GM12878 (cell line): ENCODE results near the gene PAEP. TPM values are rescaled to one million over a fixed set of nuclear protein-coding genes. Genes with fewer than 3 reads are reported as not detected.

Experiments
- ATAC-seq: fragments of 200-7000 bp; cut with Tn5 transposase; 3 replicates; pipeline ENCODE4 v1.9.1; 2020; ENCODE audit warnings: mild to moderate bottlenecking, moderate library complexity
- BruUV-seq: library from RNA; stranded (reverse); fragments of 400-500 nt; replicated peaks from 2 replicates; lab custom pipeline; 2021; lab: Mats Ljungman, UMichigan
- CTCF ChIA-PET: fragments of 300-600 bp; sonication (Branson Sonifier 250); formaldehyde crosslinking; extraction: SDS; loops from one replicate; lab custom pipeline; 2021; ENCODE audit warnings: inconsistent platforms; lab: Yijun Ruan, JAX
- POLR2A ChIA-PET: fragments of 350-600 bp; formaldehyde crosslinking; extraction: SDS; loops from one replicate; lab custom pipeline; 2021; ENCODE audit warnings: inconsistent platforms; lab: Charles Lee
- RAD21 ChIA-PET: fragments of 300-600 bp; sonication (Branson Sonifier 250); formaldehyde crosslinking; loops from one replicate; lab custom pipeline; 2023; ENCODE audit warnings: antibody characterized with exemption; ENCODE audit not compliant: unreplicated experiment; lab: Charles Lee
- SMC1A ChIA-PET: fragments of 300-600 bp; sonication (Branson Sonifier 250); formaldehyde crosslinking; loops from one replicate; lab custom pipeline; 2023; ENCODE audit not compliant: unreplicated experiment, uncharacterized antibody; lab: Charles Lee
- DNase-seq: peaks from one replicate; pipeline ENCODE4 v3.0.0-alpha.2; 2011; ENCODE audit warnings: low read depth, low spot score
- FAIRE-seq: peaks from 3 replicates; lab custom pipeline; 2011; peaks lifted over from hg19 to GRCh38; lab: Jason Lieb, UNC
- H2AFZ ChIP-seq: 2 replicates; pipeline ENCODE4 v1.6.0; 2011; ENCODE audit warnings: low read depth, low read length, control low read depth; ENCODE audit not compliant: control insufficient read depth
- H3K27ac ChIP-seq: 2 replicates; pipeline ENCODE4 v1.5.1; 2011; ENCODE audit warnings: control low read depth; ENCODE audit not compliant: control insufficient read depth, insufficient read depth
- H3K27me3 ChIP-seq, 2 experiments: replicated peaks in 1 of 2; 2 replicates each; pipeline versions ENCODE4 v1.6.0 to v1.6.1; 2011; ENCODE audit warnings: low read length in 1 of 2; ENCODE audit not compliant: control insufficient read depth in 2 of 2, insufficient read depth in 2 of 2
- H3K36me3 ChIP-seq, 2 experiments: 2 replicates each; pipeline ENCODE4 v1.5.1; 2011; ENCODE audit warnings: low read length in 1 of 2; ENCODE audit not compliant: control insufficient read depth in 2 of 2, insufficient read depth in 2 of 2
- H3K4me1 ChIP-seq: 2 replicates; pipeline ENCODE4 v1.6.1; 2011; ENCODE audit warnings: mild to moderate bottlenecking, low read length, moderate library complexity, mixed read lengths; ENCODE audit not compliant: control insufficient read depth, insufficient read depth
- H3K4me2 ChIP-seq: 2 replicates; pipeline ENCODE4 v1.6.0; 2011; ENCODE audit warnings: control low read depth; ENCODE audit not compliant: control insufficient read depth, insufficient read depth
- H3K4me3 ChIP-seq: fragments of 200-600 bp; sonication (generic); 2 replicates; pipeline ENCODE4 v1.5.1; 2016
- H3K79me2 ChIP-seq: 2 replicates; pipeline ENCODE4 v1.6.0; 2011; ENCODE audit warnings: low read length; ENCODE audit not compliant: control insufficient read depth, insufficient read depth
- H3K9ac ChIP-seq: 2 replicates; pipeline ENCODE4 v1.8.0; 2011; ENCODE audit warnings: low read length, control low read depth, mixed read lengths; ENCODE audit not compliant: control insufficient read depth, insufficient read depth
- H3K9me3 ChIP-seq: replicated peaks from 3 replicates; pipeline ENCODE4 v1.5.1; 2011; ENCODE audit warnings: mild to moderate bottlenecking, low read length; ENCODE audit not compliant: control insufficient read depth, insufficient read depth
- H4K20me1 ChIP-seq: 2 replicates; pipeline ENCODE4 v1.6.0; 2011; ENCODE audit not compliant: control insufficient read depth, insufficient read depth
- HSF1 ChIP-seq: fragments of 150-350 bp; IDR thresholded peaks from 2 replicates; pipeline ENCODE4 v1.6.1; 2014; ENCODE audit warnings: mild to moderate bottlenecking, low read depth, low read length
- IKZF1 ChIP-seq: fragments of 450-650 bp; conservative IDR thresholded peaks from 2 replicates; pipeline ENCODE4 v1.6.1; 2017; ENCODE audit warnings: antibody characterized with exemption, mild to moderate bottlenecking
- IKZF2 ChIP-seq, 2 experiments: fragments of 450-650 bp; IDR thresholded peaks; 2 replicates each; pipeline ENCODE4 v1.6.1; 2017; ENCODE audit warnings: mild to moderate bottlenecking in 2 of 2, moderate library complexity in 2 of 2
- MEF2A ChIP-seq: IDR thresholded peaks from 2 replicates; pipeline ENCODE4 v1.6.1; 2011; ENCODE audit warnings: low read depth, mild to moderate bottlenecking, low read length, moderate library complexity; ENCODE audit not compliant: insufficient read depth
- MEF2B ChIP-seq: fragments of 450-650 bp; IDR thresholded peaks from 2 replicates; pipeline ENCODE4 v1.6.1; 2018; ENCODE audit warnings: mild to moderate bottlenecking, moderate library complexity; ENCODE audit not compliant: partially characterized antibody, poor library complexity, severe bottlenecking
- MYB ChIP-seq: fragments of 150-350 bp; IDR thresholded peaks from 2 replicates; pipeline ENCODE4 v1.6.1; 2014; ENCODE audit warnings: mild to moderate bottlenecking, low read depth, low read length, borderline replicate concordance
- NBN ChIP-seq: fragments of 450-650 bp; IDR thresholded peaks from 2 replicates; pipeline ENCODE4 v1.6.1; 2016
- NFXL1 ChIP-seq: fragments of 450-650 bp; IDR thresholded peaks from 2 replicates; pipeline ENCODE4 v1.6.1; 2017; ENCODE audit warnings: antibody characterized with exemption, mild to moderate bottlenecking, borderline replicate concordance
- NFYB ChIP-seq: IDR thresholded peaks from 2 replicates; pipeline ENCODE4 v1.6.1; 2011; ENCODE audit warnings: low read depth, mild to moderate bottlenecking, low read length, improper control_type of control experiment, moderate library complexity; ENCODE audit not compliant: insufficient read depth
- POLR2AphosphoS2 ChIP-seq: IDR thresholded peaks from 2 replicates; pipeline ENCODE4 v1.6.1; 2011; ENCODE audit warnings: low read depth, mild to moderate bottlenecking, low read length, improper control_type of control experiment, moderate library complexity
- POLR2AphosphoS5 ChIP-seq: IDR thresholded peaks from 2 replicates; pipeline ENCODE4 v1.6.1; 2011; ENCODE audit warnings: mild to moderate bottlenecking, low read length, inconsistent platforms
- RB1 ChIP-seq: fragments of 450-650 bp; formaldehyde crosslinking; IDR thresholded peaks from 2 replicates; pipeline ENCODE4 v1.6.1; 2017; ENCODE audit warnings: mild to moderate bottlenecking, borderline replicate concordance
- SMAD5 ChIP-seq: IDR thresholded peaks from 2 replicates; pipeline ENCODE4 v1.6.1; 2016; ENCODE audit warnings: antibody characterized with exemption, low read depth
- ZNF24 ChIP-seq: fragments of 450-650 bp; IDR thresholded peaks from 2 replicates; pipeline ENCODE4 v1.6.1; 2017; ENCODE audit warnings: antibody characterized with exemption, mild to moderate bottlenecking
- ZNF384 ChIP-seq: IDR thresholded peaks from 2 replicates; pipeline ENCODE4 v1.6.1; 2012; ENCODE audit warnings: low read depth, mild to moderate bottlenecking, low read length, improper control_type of control experiment, borderline replicate concordance
- WGBS: methylation state at CpG from one replicate; pipeline ENCODE4 v1.1.6; 2016; ENCODE audit warnings: low lambda C conversion rate; ENCODE audit not compliant: insufficient replicate concordance, insufficient coverage; ENCODE audit errors: missing lambda C conversion rate; 5-methylcytosine and 5-hydroxymethylcytosine counted together
- in situ Hi-C: fragments of 300-500 bp; cut with MboI; formaldehyde crosslinking; loops from 9 replicates; pipeline ENCODE4 v1.14.3; 2018; ENCODE audit warnings: mixed read lengths
- intact Hi-C: fragments of 100-400 bp; cut with micrococcal nuclease; formaldehyde crosslinking; loops from one replicate; pipeline ENCODE4 v1.14.2; 2022; ENCODE audit not compliant: unreplicated experiment
- polyA plus RNA-seq, 11 experiments: library from polyadenylated mRNA; depleted of rRNA in 4 of 11; unstranded in 6 of 11; stranded (reverse) in 5 of 11; fragments of >200 nt; fragmentation: Nextera tagmentation in 4 of 11; fragmentation: Illumina TruSeq in 1 of 11; extraction: Ambion mirVana in 4 of 11; extraction: Trizol in 1 of 11; gene quantifications; 1 replicate in 1 of 11; 2 replicates in 10 of 11; pipeline versions ENCODE4 v1.2.1 to v1.2.3, GENCODE V29; 2011 to 2016; ENCODE audit warnings: inconsistent platforms in 2 of 11, missing spikeins in 2 of 11, low read depth in 1 of 11
- total RNA-seq, 4 experiments: library from RNA; depleted of rRNA in 3 of 4; stranded (reverse); fragments of >200 nt in 3 of 4; fragmentation: Illumina TruSeq in 1 of 4; extraction: Trizol in 1 of 4; gene quantifications; 2 replicates each; pipeline versions ENCODE4 v1.2.1 to v1.2.3, GENCODE V29; 2013 to 2021
- TF ChIP-seq, protein P1 (sequence below): fragments of 450-650 bp; conservative IDR thresholded peaks from 2 replicates; pipeline ENCODE4 v1.6.1; 2017; ENCODE audit warnings: mild to moderate bottlenecking, moderate library complexity
- TF ChIP-seq, protein P2 (sequence below): IDR thresholded peaks from 2 replicates; pipeline ENCODE4 v1.6.1; 2012; ENCODE audit warnings: low read length, inconsistent platforms

Gene PAEP
- total and polyA plus RNA-seq, 10 of the 15 experiments (the other 5 are each of a cell fraction or from before 2014, with no cell fraction given) = not detected

DNA sequence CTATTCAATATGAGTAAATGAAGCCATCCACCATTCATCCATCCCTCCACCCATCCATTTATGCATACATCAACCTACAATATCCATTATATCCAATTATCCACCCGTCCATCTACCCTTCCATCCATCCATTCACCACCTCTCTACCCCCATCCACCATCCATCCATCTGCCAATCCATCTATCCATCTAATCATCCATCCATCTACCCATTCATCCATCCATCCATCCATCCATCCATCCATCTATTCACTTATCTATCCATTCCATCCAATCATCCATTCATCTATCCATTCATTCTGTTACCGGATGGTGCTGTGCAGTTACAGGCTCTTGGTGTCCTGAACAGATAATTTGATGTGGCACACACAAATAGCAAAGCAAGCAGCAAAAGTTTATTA lies 10.7 kb downstream of the PAEP start:
- H3K36me3 ChIP-seq = no peaks in the 10 kb centered on the region
- no peaks in the 10 kb centered on the region for H3K9me3 ChIP-seq
- ChIA-PET SMC1A (no interaction called here), POLR2A (no interaction called here), RAD21 (no interaction called here), CTCF (no interaction called here)
- no peak overlapping the region for H3K9ac ChIP-seq
- no TSS peak for BruUV-seq
- no peaks in the 10 kb centered on the region for H3K4me1 ChIP-seq
- ATAC-seq (no peak), DNase-seq (no peak), FAIRE-seq (no peak)
- TF ChIP-seq ZNF384 (no peak), RB1 (no peak), IKZF1 (no peak), MEF2B (no peak), NBN (no peak), POLR2AphosphoS5 (no peak), ZNF24 (no peak), MEF2A (no peak), SMAD5 (no peak), NFYB (no peak), MYB (no peak), POLR2AphosphoS2 (no peak), NFXL1 (no peak), IKZF2 (IDR thresholded peaks at IDR 0.05) (no peak), HSF1 (no peak)
- TF ChIP-seq, protein P1, sequence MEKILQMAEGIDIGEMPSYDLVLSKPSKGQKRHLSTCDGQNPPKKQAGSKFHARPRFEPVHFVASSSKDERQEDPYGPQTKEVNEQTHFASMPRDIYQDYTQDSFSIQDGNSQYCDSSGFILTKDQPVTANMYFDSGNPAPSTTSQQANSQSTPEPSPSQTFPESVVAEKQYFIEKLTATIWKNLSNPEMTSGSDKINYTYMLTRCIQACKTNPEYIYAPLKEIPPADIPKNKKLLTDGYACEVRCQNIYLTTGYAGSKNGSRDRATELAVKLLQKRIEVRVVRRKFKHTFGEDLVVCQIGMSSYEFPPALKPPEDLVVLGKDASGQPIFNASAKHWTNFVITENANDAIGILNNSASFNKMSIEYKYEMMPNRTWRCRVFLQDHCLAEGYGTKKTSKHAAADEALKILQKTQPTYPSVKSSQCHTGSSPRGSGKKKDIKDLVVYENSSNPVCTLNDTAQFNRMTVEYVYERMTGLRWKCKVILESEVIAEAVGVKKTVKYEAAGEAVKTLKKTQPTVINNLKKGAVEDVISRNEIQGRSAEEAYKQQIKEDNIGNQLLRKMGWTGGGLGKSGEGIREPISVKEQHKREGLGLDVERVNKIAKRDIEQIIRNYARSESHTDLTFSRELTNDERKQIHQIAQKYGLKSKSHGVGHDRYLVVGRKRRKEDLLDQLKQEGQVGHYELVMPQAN = no peak
- TF ChIP-seq, protein P2, sequence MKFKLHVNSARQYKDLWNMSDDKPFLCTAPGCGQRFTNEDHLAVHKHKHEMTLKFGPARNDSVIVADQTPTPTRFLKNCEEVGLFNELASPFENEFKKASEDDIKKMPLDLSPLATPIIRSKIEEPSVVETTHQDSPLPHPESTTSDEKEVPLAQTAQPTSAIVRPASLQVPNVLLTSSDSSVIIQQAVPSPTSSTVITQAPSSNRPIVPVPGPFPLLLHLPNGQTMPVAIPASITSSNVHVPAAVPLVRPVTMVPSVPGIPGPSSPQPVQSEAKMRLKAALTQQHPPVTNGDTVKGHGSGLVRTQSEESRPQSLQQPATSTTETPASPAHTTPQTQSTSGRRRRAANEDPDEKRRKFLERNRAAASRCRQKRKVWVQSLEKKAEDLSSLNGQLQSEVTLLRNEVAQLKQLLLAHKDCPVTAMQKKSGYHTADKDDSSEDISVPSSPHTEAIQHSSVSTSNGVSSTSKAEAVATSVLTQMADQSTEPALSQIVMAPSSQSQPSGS = no peak
- no peak overlapping the region for H2AFZ ChIP-seq
- no peak overlapping the region for H3K4me2 ChIP-seq
- H3K79me2 ChIP-seq = no peaks in the 10 kb centered on the region
- in situ Hi-C loops = no loop called here
- H3K4me3 ChIP-seq = no peak overlapping the region
- intact Hi-C loops = no loop called here
- no peaks in the 10 kb centered on the region for H3K27me3 ChIP-seq
- 60% methylated on average over 2 of the region's 2 CpGs for WGBS
- H3K27ac ChIP-seq = no peak overlapping the region
- H4K20me1 ChIP-seq = no peaks in the 10 kb centered on the region
